GM10266 (cell line): ENCODE data around the gene HOXD10.

Source experiments
- DNase-seq: peaks from one replicate; pipeline ENCODE4 v3.0.0; 2012; ENCODE audit errors: extremely low spot score
- CTCF ChIP-seq: IDR thresholded peaks from 2 replicates; pipeline ENCODE4 v1.5.1; 2012; ENCODE audit warnings: mild to moderate bottlenecking, low read depth; ENCODE audit not compliant: control insufficient read depth, insufficient read depth; ENCODE audit errors: missing control alignments

Gene HOXD10

GRCh38 chr2:176118601-176119339 is 2.2 kb downstream of the HOXD10 start:
- TF ChIP-seq CTCF: peak; percentile 34
- peak; percentile 67 for DNase-seq

GRCh38 chr2:176120364-176121189 is 4.0 kb downstream of the HOXD10 start:
- no peak for TF ChIP-seq CTCF
- no peak for DNase-seq

- DNase-seq: no peak
- TF ChIP-seq CTCF: no peak
These were observed 4.8 kb downstream of the HOXD10 start for GRCh38 chr2:176121190-176122051.

- no peak for TF ChIP-seq CTCF
- DNase-seq: no peak
These were observed 5.6 kb downstream of the HOXD10 start for GRCh38 chr2:176122052-176122682.

- TF ChIP-seq CTCF: no peak
- no peak for DNase-seq
These were observed 6.3 kb downstream of the HOXD10 start, which contains the start of gene HOXD9 for GRCh38 chr2:176122683-176123410. TSS of gene HOXD9 (plus strand) at chr2:176122719. CDS start at chr2:176122769, 50 bp downstream.

- no peak for TF ChIP-seq CTCF
- no peak for DNase-seq
These were observed 7.0 kb downstream of the HOXD10 start for GRCh38 chr2:176123411-176124109.
